ENCODE measurements around the gene LYRM1. TPM values are rescaled to one million over a fixed set of nuclear protein-coding genes. Genes with fewer than 3 reads are reported as not detected.

Gene LYRM1
- total and polyA plus RNA-seq, 10 of the 15 experiments (the other 5 are each of a cell fraction or from before 2014, with no cell fraction given), result 18.4 to 54.4 (median 38.0) TPM

- TF ChIP-seq KLF5 (IDR thresholded peaks at IDR 0.05; ENCODE audit: partially characterized antibody) (no peak), MTA3 (IDR thresholded peaks at IDR 0.05; ENCODE audit: borderline replicate concordance, low read length) (no peak), BMI1 (IDR thresholded peaks at IDR 0.05; ENCODE audit: borderline replicate concordance) (no peak), ATF3 (IDR thresholded peaks at IDR 0.05; ENCODE audit: borderline replicate concordance, extremely low read depth, low read depth, low read length) (no peak), TARDBP (IDR thresholded peaks at IDR 0.05; ENCODE audit: borderline replicate concordance) (no peak), ZBTB4 (CRISPR knock-in tag; IDR thresholded peaks at IDR 0.05) (no peak), NR2C2 (IDR thresholded peaks at IDR 0.05; ENCODE audit: borderline replicate concordance, control insufficient read depth, insufficient read length, low read depth) (no peak), MLLT1 (IDR thresholded peaks at IDR 0.05) (no peak), TCF3 (IDR thresholded peaks at IDR 0.05; ENCODE audit: borderline replicate concordance, insufficient read depth, low read depth, low read length) (no peak), ZNF384 (IDR thresholded peaks at IDR 0.05; ENCODE audit: borderline replicate concordance, low read depth, low read length) (no peak), ASH2L (IDR thresholded peaks at IDR 0.05; ENCODE audit: borderline replicate concordance, low read depth) (peak; percentile 34; the same call in 1 of the 2 replicates), SPI1 (IDR thresholded peaks at IDR 0.05; ENCODE audit: borderline replicate concordance, insufficient read depth, low read depth, low read length) (no peak), ZNF622 (IDR thresholded peaks at IDR 0.05) (no peak), EP300 (IDR thresholded peaks at IDR 0.05; ENCODE audit: borderline replicate concordance in 1 of 2, control insufficient read depth in 1 of 2, low read depth in 2 of 2, low read length in 2 of 2) (peak; percentile 62 to 82), CEBPZ (IDR thresholded peaks at IDR 0.05; ENCODE audit: low read depth, low read length) (no peak), ZBTB33 (IDR thresholded peaks at IDR 0.05) (no peak)
Observed at GRCh38 chr16:20865420-20866131, 35.0 kb upstream of the LYRM1 start (continued).

Data from GM12878 (cell line).